KG1 (cell line): Measurements from ENCODE around the gene AUTS2.

Source experiments
- DNase-seq: peaks from one replicate; lab custom pipeline; 2025; lab: John Stamatoyannopoulos, UW

The AUTS2 gene

GRCh38 chr7:69599955-69600709 lies 1.9 kb downstream of the AUTS2 start:
- DNase-seq: no peak

GRCh38 chr7:69600710-69601519 lies 2.6 kb downstream of the AUTS2 start:
- no peak for DNase-seq

- DNase-seq: no peak
Observed at GRCh38 chr7:69602522-69602921, 4.2 kb downstream of the AUTS2 start.

- no peak for DNase-seq
Observed at GRCh38 chr7:69603351-69603750, 5.1 kb downstream of the AUTS2 start.

GRCh38 chr7:69603937-69604494 lies 5.7 kb downstream of the AUTS2 start:
- no peak for DNase-seq

GRCh38 chr7:69605070-69605469 lies 6.8 kb downstream of the AUTS2 start:
- no peak for DNase-seq

- DNase-seq: no peak
Observed at GRCh38 chr7:69605546-69605945, 7.3 kb downstream of the AUTS2 start.

- DNase-seq: no peak
Observed at GRCh38 chr7:69608049-69608448, 9.8 kb downstream of the AUTS2 start.

- DNase-seq: no peak
Observed at GRCh38 chr7:69608878-69609277, 10.6 kb downstream of the AUTS2 start.

- no peak for DNase-seq
Observed at GRCh38 chr7:69609541-69610373, 11.5 kb downstream of the AUTS2 start.

- DNase-seq: no peak
Observed at GRCh38 chr7:69610374-69611084, 12.3 kb downstream of the AUTS2 start.

- no peak for DNase-seq
Observed at GRCh38 chr7:69612981-69613380, 14.7 kb downstream of the AUTS2 start.

- DNase-seq: no peak
Observed at GRCh38 chr7:69613846-69614245, 15.6 kb downstream of the AUTS2 start.

- no peak for DNase-seq
Observed at GRCh38 chr7:69615685-69616084, 17.4 kb downstream of the AUTS2 start.

GRCh38 chr7:69617364-69617763 lies 19.1 kb downstream of the AUTS2 start:
- no peak for DNase-seq

- DNase-seq: no peak
Observed at GRCh38 chr7:69619054-69619453, 20.8 kb downstream of the AUTS2 start.

- DNase-seq: no peak
Observed at GRCh38 chr7:69619635-69620034, 21.4 kb downstream of the AUTS2 start.

GRCh38 chr7:69620063-69620462 lies 21.8 kb downstream of the AUTS2 start:
- DNase-seq: no peak

GRCh38 chr7:69620650-69621049 lies 22.4 kb downstream of the AUTS2 start:
- DNase-seq: no peak

- no peak for DNase-seq
Observed at GRCh38 chr7:69622014-69622835, 23.9 kb downstream of the AUTS2 start.

- no peak for DNase-seq
Observed at GRCh38 chr7:69622960-69623359, 24.7 kb downstream of the AUTS2 start.
